ENCODE data around the gene MGLL. TPM values are rescaled to one million over a fixed set of nuclear protein-coding genes. Genes with fewer than 3 reads are reported as not detected.

MGLL gene
- total RNA-seq, 4 donors from 2014 or later: 58.9 to 129 (median 96.3) TPM

- no peak for DNase-seq (ENCODE audit: low spot score)
- no peak for TF ChIP-seq CTCF (IDR thresholded peaks at IDR 0.05)
- no peak for ATAC-seq (ENCODE audit: low FRiP score)
These were observed 34.5 kb downstream of the MGLL start for GRCh38 chr3:127787571-127788365.

- ATAC-seq (ENCODE audit: low FRiP score): no peak
- no peak for DNase-seq (ENCODE audit: low spot score)
- no peak for TF ChIP-seq CTCF (IDR thresholded peaks at IDR 0.05)
These were observed 35.2 kb downstream of the MGLL start for GRCh38 chr3:127787071-127787490.

GRCh38 chr3:127786353-127787070 is 35.8 kb downstream of the MGLL start:
- peak; percentile 25 for ATAC-seq (ENCODE audit: low FRiP score)
- no peak for DNase-seq (ENCODE audit: low spot score)
- no peak for TF ChIP-seq CTCF (IDR thresholded peaks at IDR 0.05)

GRCh38 chr3:127785711-127786265 is 36.5 kb downstream of the MGLL start:
- no peak for ATAC-seq (ENCODE audit: low FRiP score)
- no peak for DNase-seq (ENCODE audit: low spot score)
- no peak for TF ChIP-seq CTCF (IDR thresholded peaks at IDR 0.05)

GRCh38 chr3:127784865-127785710 is 37.2 kb downstream of the MGLL start:
- no peak for TF ChIP-seq CTCF (IDR thresholded peaks at IDR 0.05)
- DNase-seq (ENCODE audit: low spot score): no peak
- ATAC-seq (ENCODE audit: low FRiP score): no peak

- no peak for DNase-seq (ENCODE audit: low spot score)
- ATAC-seq (ENCODE audit: low FRiP score): no peak
- no peak for TF ChIP-seq CTCF (IDR thresholded peaks at IDR 0.05)
These were observed 38.0 kb downstream of the MGLL start for GRCh38 chr3:127784283-127784682.
